HEK293 (cell line): Measurements from ENCODE around the gene ANKRD40CL.

Source experiments
- CTCF ChIA-PET: fragments of 350-600 bp; formaldehyde crosslinking; extraction: SDS; loops from one replicate; lab custom pipeline; 2021; ENCODE audit warnings: antibody characterized with exemption; lab: Yijun Ruan, JAX
- POLR2A ChIA-PET: fragments of 300-600 bp; formaldehyde crosslinking; extraction: SDS; loops from one replicate; lab custom pipeline; 2020; ENCODE audit warnings: antibody characterized with exemption, inconsistent platforms; lab: Yijun Ruan, JAX
- H3K27ac ChIP-seq: fragments of 200-500 bp; sonication (Bioruptor generic); 2 replicates; pipeline ENCODE4 v1.5.1; 2014; ENCODE audit warnings: low read depth, low read length, control low read depth, inconsistent platforms; ENCODE audit errors: extremely low read depth
- H3K36me3 ChIP-seq, 2 experiments: fragments of 200-500 bp in 1 of 2; sonication (Bioruptor generic) in 1 of 2; 1 replicate in 1 of 2; 2 replicates in 1 of 2; pipeline ENCODE4 v1.5.1; 2014 to 2017; ENCODE audit warnings: inconsistent platforms in 2 of 2, low read length in 2 of 2; ENCODE audit not compliant: control insufficient read depth in 2 of 2, insufficient read depth in 1 of 2
- H3K4me1 ChIP-seq: fragments of 200-500 bp; sonication (Bioruptor generic); 2 replicates; pipeline ENCODE4 v1.5.1; 2014; ENCODE audit warnings: mild to moderate bottlenecking, low read length, inconsistent platforms; ENCODE audit not compliant: control insufficient read depth, insufficient read depth
- H3K4me3 ChIP-seq: 2 replicates; pipeline ENCODE4 v1.5.1; 2011; ENCODE audit warnings: low read depth, mild to moderate bottlenecking, control low read depth, low read length, moderate library complexity
- H3K9me3 ChIP-seq: fragments of 200-500 bp; sonication (Bioruptor generic); 2 replicates; pipeline ENCODE4 v1.5.1; 2014; ENCODE audit warnings: low read depth, low read length, inconsistent platforms; ENCODE audit not compliant: control insufficient read depth, insufficient read depth
- MEIS1 ChIP-seq: sonication (generic); formaldehyde crosslinking; IDR thresholded peaks from 2 replicates; pipeline ENCODE4 v1.8.1; 2022; ENCODE audit warnings: missing genetic modification reagents, mild to moderate bottlenecking, borderline replicate concordance
- ZFHX2 ChIP-seq: fragments of 450-650 bp; formaldehyde crosslinking; conservative IDR thresholded peaks from 2 replicates; pipeline ENCODE4 v1.5.1; 2016; ENCODE audit warnings: missing biosample characterization, missing genetic modification characterization
- ZNF146 ChIP-seq: fragments of 450-650 bp; formaldehyde crosslinking; IDR thresholded peaks from 2 replicates; pipeline ENCODE4 v1.5.1; 2016; ENCODE audit warnings: missing biosample characterization, missing genetic modification characterization
- ZNF26 ChIP-seq: fragments of 450-650 bp; formaldehyde crosslinking; IDR thresholded peaks from 2 replicates; pipeline ENCODE4 v1.5.1; 2016; ENCODE audit warnings: missing biosample characterization, missing genetic modification characterization
- ZNF426 ChIP-seq: fragments of 450-650 bp; formaldehyde crosslinking; IDR thresholded peaks from 2 replicates; pipeline ENCODE4 v1.5.1; 2017; ENCODE audit warnings: missing biosample characterization, missing genetic modification characterization, mild to moderate bottlenecking, inconsistent platforms, moderate library complexity
- ZNF513 ChIP-seq: fragments of 450-650 bp; IDR thresholded peaks from 2 replicates; pipeline ENCODE4 v1.5.1; 2018; ENCODE audit warnings: missing biosample characterization, missing genetic modification characterization
- ZNF558 ChIP-seq: fragments of 450-650 bp; formaldehyde crosslinking; IDR thresholded peaks from 2 replicates; pipeline ENCODE4 v1.5.1; 2016; ENCODE audit warnings: missing biosample characterization, missing genetic modification characterization
- ZNF692 ChIP-seq: fragments of 450-650 bp; formaldehyde crosslinking; IDR thresholded peaks from 2 replicates; pipeline ENCODE4 v1.5.1; 2016; ENCODE audit warnings: missing biosample characterization, missing genetic modification characterization
- ZSCAN30 ChIP-seq: fragments of 450-650 bp; IDR thresholded peaks from 2 replicates; pipeline ENCODE4 v1.5.1; 2018; ENCODE audit warnings: missing biosample characterization, mild to moderate bottlenecking, missing genetic modification characterization, moderate library complexity
- TF ChIP-seq, protein P1 (sequence below): fragments of 450-650 bp; IDR thresholded peaks from 2 replicates; pipeline ENCODE4 v1.5.1; 2018; ENCODE audit warnings: missing biosample characterization, mild to moderate bottlenecking, missing genetic modification characterization

The ANKRD40CL gene

GRCh38 chr17:50807675-50808074, 40.4 kb upstream of the ANKRD40CL start:
- Histone ChIP-seq H3K9me3 (no peaks in the 10 kb centered on the region), H3K4me3 (no peak overlapping the region), H3K36me3 (no peaks in the 10 kb centered on the region), H3K4me1 (no peaks in the 10 kb centered on the region; the same call in 1 of the 2 replicates), H3K27ac (no peak overlapping the region)
- peak; percentile 46; the same call in 1 of the 2 replicates for TF ChIP-seq ZNF513 (tag by site-specific recombination)
- TF ChIP-seq, protein P1, sequence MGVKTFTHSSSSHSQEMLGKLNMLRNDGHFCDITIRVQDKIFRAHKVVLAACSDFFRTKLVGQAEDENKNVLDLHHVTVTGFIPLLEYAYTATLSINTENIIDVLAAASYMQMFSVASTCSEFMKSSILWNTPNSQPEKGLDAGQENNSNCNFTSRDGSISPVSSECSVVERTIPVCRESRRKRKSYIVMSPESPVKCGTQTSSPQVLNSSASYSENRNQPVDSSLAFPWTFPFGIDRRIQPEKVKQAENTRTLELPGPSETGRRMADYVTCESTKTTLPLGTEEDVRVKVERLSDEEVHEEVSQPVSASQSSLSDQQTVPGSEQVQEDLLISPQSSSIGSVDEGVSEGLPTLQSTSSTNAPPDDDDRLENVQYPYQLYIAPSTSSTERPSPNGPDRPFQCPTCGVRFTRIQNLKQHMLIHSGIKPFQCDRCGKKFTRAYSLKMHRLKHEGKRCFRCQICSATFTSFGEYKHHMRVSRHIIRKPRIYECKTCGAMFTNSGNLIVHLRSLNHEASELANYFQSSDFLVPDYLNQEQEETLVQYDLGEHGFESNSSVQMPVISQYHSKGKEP (tag by site-specific recombination): no peak
- ChIA-PET CTCF (interaction anchor here (0.9 to 3.3 kb wide), 5 partner anchors 8 to 149 kb away, joined by 3 to 20 read pairs (median 8); no protein-coding TSS in a partner anchor), POLR2A (interaction anchor here (0.7 kb wide), 1 partner anchor 89 kb away, joined by 5 read pairs; no protein-coding TSS in a partner anchor)

DNA sequence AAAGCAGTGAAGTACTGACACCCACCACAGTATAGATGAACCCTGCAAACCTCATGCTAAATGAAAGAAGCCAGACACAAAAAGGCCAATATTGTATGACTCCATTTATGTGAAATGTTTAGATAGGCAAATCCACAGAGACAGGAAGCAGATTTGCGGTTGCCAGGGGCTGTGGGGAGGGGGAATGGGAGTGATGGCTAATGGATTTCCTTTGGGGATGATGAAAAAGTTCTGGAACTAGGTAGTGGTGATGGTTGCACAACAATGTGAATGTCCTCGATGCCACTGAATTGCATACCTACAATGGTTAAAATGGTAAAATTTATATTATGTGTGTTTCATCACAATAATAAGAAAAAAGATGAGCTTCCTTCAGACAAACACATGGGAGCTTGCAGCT, 39.7 kb upstream of the ANKRD40CL start:
- no peaks in the 10 kb centered on the region for H3K9me3 ChIP-seq
- no peak for TF ChIP-seq ZNF692 (tag by site-specific recombination)
- no peak for TF ChIP-seq MEIS1 (CRISPR knock-in tag)
- TF ChIP-seq ZNF146 (tag by site-specific recombination): 0 out of 2 replicates have a peak, but pooled peaks have one; percentile 6
- no peak overlapping the region for H3K4me3 ChIP-seq
- ChIA-PET POLR2A (no interaction called here), CTCF (interaction anchor here (0.9 to 3.3 kb wide), 6 partner anchors 9 to 150 kb away, joined by 3 to 20 read pairs (median 8); no protein-coding TSS in a partner anchor)
- no peaks in the 10 kb centered on the region; the same call in 1 of the 2 replicates for H3K4me1 ChIP-seq
- no peaks in the 10 kb centered on the region for H3K36me3 ChIP-seq
- no peak overlapping the region for H3K27ac ChIP-seq

GRCh38 chr17:50806141-50806643, 38.9 kb upstream of the ANKRD40CL start:
- Histone ChIP-seq H3K4me1 (no peaks in the 10 kb centered on the region; the same call in 1 of the 2 replicates), H3K27ac (no peak overlapping the region), H3K4me3 (no peak overlapping the region), H3K9me3 (no peaks in the 10 kb centered on the region), H3K36me3 (no peaks in the 10 kb centered on the region)
- POLR2A ChIA-PET: no interaction called here
- CTCF ChIA-PET: interaction anchor here (0.7 to 3.3 kb wide), 7 partner anchors 11 to 222 kb away, joined by 3 to 20 read pairs (median 3); no protein-coding TSS in a partner anchor
- TF ChIP-seq ZFHX2 (tag by site-specific recombination) (no peak), ZSCAN30 (0 out of 2 replicates have a peak, but pooled peaks have one; percentile 12), ZNF558 (tag by site-specific recombination) (no peak), ZNF26 (tag by site-specific recombination) (no peak), ZNF426 (tag by site-specific recombination) (no peak)
